ENCODE data around the gene GON4L. TPM values are rescaled to one million over a fixed set of nuclear protein-coding genes. Genes with fewer than 3 reads are reported as not detected.

GON4L gene
- polyA plus RNA-seq, 1 donor (not counting 4 experiments of a cell fraction or from before 2014, with no cell fraction given) = 16.7 TPM

- H3K4me1 ChIP-seq (ENCODE audit: control insufficient read depth, extremely low read depth, insufficient read depth, low read length) = peaks cover 41% of the 10 kb centered on the region
- no peak overlapping the region for H3K9ac ChIP-seq (ENCODE audit: control insufficient read depth, extremely low read depth, insufficient read depth, low read length)
- H3K9me3 ChIP-seq (ENCODE audit: control insufficient read depth, low read depth, low read length) = no peaks in the 10 kb centered on the region
- no peaks in the 10 kb centered on the region for H3K79me2 ChIP-seq (ENCODE audit: control insufficient read depth, insufficient read depth, low read length)
- H3K27me3 ChIP-seq (ENCODE audit: control insufficient read depth, extremely low read depth, insufficient read depth, low read length) = no peaks in the 10 kb centered on the region
- peak overlapping the region; percentile 96 for H3K27ac ChIP-seq (ENCODE audit: control insufficient read depth, insufficient read depth, low read length)
- no peak overlapping the region for H2AFZ ChIP-seq (ENCODE audit: control insufficient read depth, low read length)
- TF ChIP-seq EZH2 (IDR thresholded peaks at IDR 0.05; ENCODE audit: low read length) (no peak), CTCF (optimal IDR thresholded peaks at IDR 0.05 in 1 of 3, IDR thresholded peaks at IDR 0.05 in 1 of 3, conservative IDR thresholded peaks at IDR 0.05 in 1 of 3; ENCODE audit: extremely low read depth in 1 of 3, insufficient read depth in 2 of 3, low read length in 3 of 3) (no peak)
- peaks cover 10 to 23% of the 10 kb centered on the region in 2 experiments for H3K36me3 ChIP-seq (ENCODE audit: control insufficient read depth in 2 of 2, extremely low read depth in 1 of 2, insufficient read depth in 2 of 2, low read length in 2 of 2)
- FAIRE-seq (no peak), DNase-seq (ENCODE audit: low read depth, low spot score) (no peak)
- no peak overlapping the region for H3K4me3 ChIP-seq (ENCODE audit: control insufficient read depth in 2 of 3, extremely low read depth in 1 of 3, insufficient read depth in 2 of 3, low read depth in 1 of 3, low read length in 3 of 3)
- no peaks in the 10 kb centered on the region for H3K9me1 ChIP-seq (ENCODE audit: control insufficient read depth, extremely low read depth, insufficient read depth, low read length)
- H4K20me1 ChIP-seq (ENCODE audit: control insufficient read depth, extremely low read depth, insufficient read depth, low read length) = no peaks in the 10 kb centered on the region
- no peak overlapping the region for H3K4me2 ChIP-seq (ENCODE audit: control insufficient read depth, extremely low read depth, insufficient read depth, low read depth, low read length)
- dilution Hi-C loops (cut with MboI; ENCODE audit: extremely low pct_ligation_motif_present, low sequenced_read_pairs) = no loop called here
Measured at GRCh38 chr1:155761736-155762405, 95.1 kb downstream of the GON4L start.

- Histone ChIP-seq H3K79me2 (ENCODE audit: control insufficient read depth, insufficient read depth, low read length) (no peaks in the 10 kb centered on the region), H2AFZ (ENCODE audit: control insufficient read depth, low read length) (no peak overlapping the region), H3K27ac (ENCODE audit: control insufficient read depth, insufficient read depth, low read length) (peak overlapping the region; percentile 96), H3K4me1 (ENCODE audit: control insufficient read depth, extremely low read depth, insufficient read depth, low read length) (peaks cover 41% of the 10 kb centered on the region), H4K20me1 (ENCODE audit: control insufficient read depth, extremely low read depth, insufficient read depth, low read length) (no peaks in the 10 kb centered on the region), H3K9ac (ENCODE audit: control insufficient read depth, extremely low read depth, insufficient read depth, low read length) (peak overlapping the region; percentile 69), H3K4me2 (ENCODE audit: control insufficient read depth, extremely low read depth, insufficient read depth, low read depth, low read length) (peak overlapping the region; percentile 83), H3K36me3 (ENCODE audit: control insufficient read depth in 2 of 2, extremely low read depth in 1 of 2, insufficient read depth in 2 of 2, low read length in 2 of 2) (peaks cover 12 to 23% of the 10 kb centered on the region in 2 experiments), H3K4me3 (ENCODE audit: control insufficient read depth in 2 of 3, extremely low read depth in 1 of 3, insufficient read depth in 2 of 3, low read depth in 1 of 3, low read length in 3 of 3) (peak overlapping the region in 2 of 3 experiments; percentile 38 to 40), H3K9me3 (ENCODE audit: control insufficient read depth, low read depth, low read length) (no peaks in the 10 kb centered on the region), H3K27me3 (ENCODE audit: control insufficient read depth, extremely low read depth, insufficient read depth, low read length) (no peaks in the 10 kb centered on the region), H3K9me1 (ENCODE audit: control insufficient read depth, extremely low read depth, insufficient read depth, low read length) (no peaks in the 10 kb centered on the region)
- FAIRE-seq (no peak), DNase-seq (ENCODE audit: low read depth, low spot score) (no peak)
- TF ChIP-seq CTCF (optimal IDR thresholded peaks at IDR 0.05 in 1 of 3, IDR thresholded peaks at IDR 0.05 in 1 of 3, conservative IDR thresholded peaks at IDR 0.05 in 1 of 3; ENCODE audit: extremely low read depth in 1 of 3, insufficient read depth in 2 of 3, low read length in 3 of 3) (no peak), EZH2 (IDR thresholded peaks at IDR 0.05; ENCODE audit: low read length) (no peak)
- dilution Hi-C loops (cut with MboI; ENCODE audit: extremely low pct_ligation_motif_present, low sequenced_read_pairs) = no loop called here
Measured at GRCh38 chr1:155760751-155761475, 96.1 kb downstream of the GON4L start.
